NK-92 treated with Interleukin-12 subunit alpha and Interleukin-12 subunit beta, amount 100 ng/mL, for 24 hours (cell line): ENCODE data around the gene CLPX.
"Not testable (repeated sequence)": the region's sequence is repeated elsewhere in the genome, so short reads cannot be mapped to it uniquely, and the experiment has no call there.

ENCODE experiments used
- DNase-seq: peaks from one replicate; lab custom pipeline; 2025; lab: John Stamatoyannopoulos, UW

The CLPX gene

DNA sequence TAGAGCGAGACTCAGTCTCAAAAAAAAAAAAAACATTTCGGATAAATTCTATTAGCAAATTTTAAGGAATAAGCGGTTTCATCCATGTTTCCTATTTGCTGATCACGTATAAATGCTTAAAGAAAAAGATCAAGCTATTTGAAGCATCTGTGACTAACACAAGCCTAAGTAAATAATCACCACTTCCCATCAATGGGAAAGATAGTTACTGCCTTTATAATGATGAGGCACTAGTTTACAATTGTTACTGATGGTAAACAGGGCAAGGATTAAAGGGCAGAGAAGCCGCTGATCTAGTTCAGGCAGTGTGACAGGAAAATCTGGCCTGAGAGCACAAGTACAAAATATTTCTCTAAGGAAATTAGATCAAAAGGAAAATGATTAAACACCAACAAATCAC lies 13.7 kb downstream of the CLPX start:
- DNase-seq, result no peak

GRCh38 chr15:65165875-65166274 lies 19.3 kb downstream of the CLPX start:
- DNase-seq, result no peak

DNA sequence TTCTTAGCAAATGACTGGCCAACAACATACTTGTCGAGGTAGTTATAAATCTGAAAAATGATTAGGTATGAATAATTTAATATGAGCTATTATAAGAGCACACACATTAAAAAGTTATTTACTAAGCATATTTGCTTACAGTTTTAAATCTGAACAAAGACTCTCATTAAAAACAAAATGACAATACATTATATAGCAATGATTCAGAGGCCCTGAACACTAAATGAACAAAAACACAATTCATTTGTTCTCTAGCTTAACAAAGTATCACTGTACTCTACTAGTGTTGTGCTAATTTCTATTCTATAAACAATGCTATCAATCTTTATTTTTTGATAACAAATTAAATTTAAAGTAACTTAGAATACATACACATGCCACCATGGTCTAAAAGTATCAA lies 21.0 kb downstream of the CLPX start:
- DNase-seq, result no peak

GRCh38 chr15:65163041-65163440 lies 22.1 kb downstream of the CLPX start:
- no peak for DNase-seq

DNA sequence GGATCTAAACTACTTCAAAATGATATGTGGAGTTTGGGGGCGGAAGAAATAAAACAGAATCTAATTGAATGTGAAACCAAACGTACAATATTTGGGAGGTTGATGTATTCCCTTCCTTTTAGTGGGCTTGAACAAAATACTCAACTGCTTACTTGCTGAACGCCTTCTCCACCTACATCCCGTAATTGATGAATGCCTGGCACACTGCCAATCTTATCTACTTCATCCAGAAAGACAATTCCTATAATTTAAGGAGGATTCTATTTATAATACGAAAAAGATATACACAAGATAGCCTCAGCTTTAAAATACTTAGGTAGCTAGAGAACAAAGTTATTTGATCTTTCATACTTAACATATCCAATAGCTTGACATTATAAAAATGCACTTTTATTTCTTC lies 28.4 kb downstream of the CLPX start:
- DNase-seq, result no peak

DNA sequence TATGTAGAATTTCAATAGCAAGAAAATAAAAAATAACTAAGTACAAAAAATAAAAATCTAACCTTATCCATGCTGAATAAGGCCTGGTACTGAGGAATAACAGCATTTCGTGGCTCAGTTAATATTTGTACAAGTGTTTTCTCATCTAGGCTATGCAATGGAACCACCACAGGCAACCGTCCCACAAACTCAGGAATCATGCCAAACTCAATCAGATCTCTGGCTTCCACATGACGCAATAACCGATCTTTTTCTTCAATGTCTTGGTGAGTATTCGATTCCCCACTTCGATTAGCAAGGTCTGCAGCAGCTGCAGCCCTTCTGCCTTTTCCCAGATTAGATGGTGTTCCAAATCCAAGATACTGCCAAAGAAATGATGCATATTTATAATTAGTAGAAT lies 30.4 kb downstream of the CLPX start:
- no peak for DNase-seq

DNA sequence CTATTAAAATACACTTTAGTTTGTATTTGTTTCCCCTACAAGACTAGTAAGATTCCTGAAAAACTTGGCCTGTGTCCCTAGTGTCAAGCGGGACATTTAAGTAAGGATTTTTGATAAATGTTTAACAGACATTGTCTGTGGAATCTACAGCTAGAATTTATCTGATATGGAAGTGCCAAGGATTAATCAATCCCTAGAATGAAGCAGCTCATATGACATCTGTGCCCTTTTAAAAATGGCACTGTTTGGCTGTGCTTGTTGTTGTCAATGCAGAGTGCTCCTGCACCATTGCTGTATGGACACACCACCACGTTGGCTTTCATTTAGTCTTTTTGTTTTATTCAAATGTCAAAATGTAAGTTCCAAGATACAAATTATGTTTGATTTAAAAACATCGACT lies 37.2 kb downstream of the CLPX start:
- no peak for DNase-seq

- no peak for DNase-seq
These were observed 38.7 kb downstream of the CLPX start for GRCh38 chr15:65146438-65146837.

GRCh38 chr15:65138631-65139030 lies 46.5 kb downstream of the CLPX start:
- DNase-seq, result not testable (repeated sequence)

DNA sequence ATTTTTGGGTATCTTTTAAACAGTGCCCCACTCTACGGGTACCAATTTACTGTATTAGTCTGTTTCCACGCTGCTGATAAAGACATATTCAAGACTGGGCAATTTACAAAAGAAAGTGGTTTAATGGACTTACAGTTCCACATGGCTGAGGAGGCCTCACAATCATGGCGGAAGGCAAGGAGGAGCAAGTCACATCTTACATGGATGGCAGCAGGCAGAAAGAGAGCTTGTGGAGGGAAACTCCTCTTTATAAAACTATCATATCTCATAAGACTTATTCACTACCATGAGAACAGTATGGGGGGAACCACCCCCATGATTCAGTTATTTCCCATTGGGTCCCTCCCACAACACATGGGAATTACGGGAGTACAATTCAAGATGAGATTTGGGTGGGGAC lies 47.2 kb downstream of the CLPX start:
- not testable (repeated sequence) for DNase-seq

- not testable (repeated sequence) for DNase-seq
These were observed 48.1 kb downstream of the CLPX start for GRCh38 chr15:65137089-65137488.

DNA sequence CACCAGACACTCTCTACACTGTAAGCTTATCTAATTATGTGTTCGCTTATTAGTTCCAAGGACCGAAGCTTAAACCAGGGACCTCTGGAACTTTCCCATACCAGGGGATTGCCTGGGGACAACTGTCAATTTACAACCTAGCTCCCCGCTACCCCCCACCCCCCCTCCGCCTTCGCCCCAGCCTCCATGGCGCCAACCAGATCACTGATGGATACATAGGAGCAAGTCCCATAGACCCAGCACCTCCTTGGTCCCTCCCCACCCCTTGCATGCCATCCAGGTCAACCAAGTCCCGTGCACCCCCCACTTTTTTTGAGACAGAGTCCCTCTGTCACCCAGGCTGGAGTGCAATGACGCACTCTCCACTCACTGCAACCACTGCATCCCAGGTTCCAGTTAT lies 50.6 kb downstream of the CLPX start:
- no peak for DNase-seq

DNA sequence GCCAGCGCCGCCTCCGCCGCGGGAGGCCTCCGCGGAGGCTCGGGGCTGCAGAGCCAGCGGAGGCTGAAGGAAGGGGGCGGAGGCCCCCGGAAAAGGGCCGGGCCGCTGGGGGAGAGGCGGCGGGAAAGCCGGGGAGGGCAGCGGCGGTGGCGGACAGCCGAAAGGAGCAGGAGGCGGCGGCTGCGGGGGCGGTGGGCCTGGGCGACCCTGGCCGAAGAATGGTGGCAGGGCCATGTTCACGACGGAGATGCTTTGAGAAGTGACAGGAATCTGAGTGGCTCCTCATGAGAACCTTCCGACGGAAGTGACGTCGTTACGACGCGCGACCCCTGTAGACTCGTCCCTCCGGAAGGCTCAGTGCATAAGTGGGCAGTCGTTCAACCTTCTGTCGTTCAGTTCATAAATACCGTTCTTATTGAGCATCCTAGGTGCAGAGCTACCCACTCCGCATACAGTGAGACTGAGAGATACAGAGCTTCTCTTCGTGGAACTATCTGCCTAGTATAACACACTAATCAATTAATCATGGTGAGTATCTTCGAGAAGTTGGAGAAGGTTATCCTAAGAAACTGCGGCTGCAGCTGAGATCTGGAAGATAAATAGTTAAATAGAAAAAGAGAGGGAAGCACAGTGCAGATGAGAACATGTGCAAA lies 51.5 kb downstream of the CLPX start, which contains the start of gene PDCD7:
PDCD7 (minus strand) TSS at position 261 of the 653 bp plus-strand sequence; CDS start at position 234, 27 bp downstream.
- DNase-seq, result peak; percentile 77

DNA sequence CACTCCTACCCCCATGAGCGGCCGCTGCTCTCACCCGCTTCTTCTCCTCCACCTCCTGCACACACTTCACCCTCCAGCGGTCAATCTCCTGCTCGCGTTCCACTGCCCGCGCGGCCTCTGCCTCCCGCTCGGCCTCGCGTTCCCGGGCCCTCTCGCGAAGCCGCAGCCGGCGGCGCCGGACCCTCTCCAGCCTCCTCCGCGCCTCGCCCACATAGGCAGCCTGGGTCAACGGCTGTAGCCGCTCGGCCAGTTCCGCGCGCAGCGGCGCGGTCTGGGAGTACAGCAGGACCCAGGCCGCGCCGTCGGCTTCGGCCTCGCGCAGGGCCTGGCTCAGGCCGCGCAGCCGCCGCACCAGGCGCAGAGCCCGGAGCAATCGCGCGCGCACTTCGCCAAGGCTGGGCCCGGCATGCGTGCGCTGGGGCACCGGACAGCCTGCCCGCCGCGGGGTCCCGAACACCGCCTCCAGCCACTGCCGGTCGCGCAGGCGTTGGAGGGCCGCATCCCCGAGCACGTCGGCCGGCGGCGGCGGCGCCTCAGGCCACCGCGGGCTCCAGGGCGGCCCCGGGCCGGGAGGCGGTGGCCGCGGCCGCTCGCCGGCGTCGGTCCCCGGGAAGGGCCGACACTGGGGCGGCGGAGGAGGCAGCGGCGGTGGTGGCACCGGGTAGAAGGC lies 52.1 kb downstream of the CLPX start:
- peak; percentile 34 for DNase-seq

DNA sequence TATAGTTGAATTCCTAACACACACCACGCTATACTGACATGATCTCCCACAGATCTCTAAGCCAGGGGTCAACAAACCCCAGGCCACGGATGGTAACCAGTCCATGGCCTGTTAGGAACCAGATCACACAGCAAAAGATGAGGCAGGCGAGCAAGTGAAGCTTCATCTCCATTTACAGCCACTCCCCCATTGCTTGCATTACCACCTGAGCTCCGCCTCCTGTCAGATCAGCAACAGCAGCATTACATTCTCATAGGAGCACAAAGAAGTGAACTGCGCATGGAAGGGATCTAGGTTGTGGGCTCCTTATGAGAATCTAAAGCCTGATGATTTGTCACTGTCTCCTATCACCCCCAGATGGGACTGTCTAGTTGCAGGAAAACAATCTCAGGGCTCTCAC lies 54.2 kb downstream of the CLPX start:
- DNase-seq, result no peak

DNA sequence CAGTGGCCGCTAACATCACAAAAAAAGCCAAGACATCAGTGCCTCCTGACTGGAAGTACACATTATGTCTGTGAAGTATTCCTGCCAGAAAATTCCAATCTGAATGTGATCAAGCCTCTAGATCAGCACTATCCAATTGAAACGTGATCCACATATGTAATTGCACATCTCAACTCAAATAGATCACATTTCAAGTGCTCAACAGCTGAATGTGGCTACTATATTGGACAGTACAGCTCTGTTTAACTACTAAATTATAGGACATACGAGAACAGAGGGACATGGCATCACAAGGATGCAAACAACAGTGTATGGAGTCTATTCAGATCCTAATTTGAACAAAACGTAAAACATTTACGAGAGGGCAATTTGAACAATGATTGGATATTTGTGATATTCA lies 69.6 kb downstream of the CLPX start:
- no peak for DNase-seq

DNA sequence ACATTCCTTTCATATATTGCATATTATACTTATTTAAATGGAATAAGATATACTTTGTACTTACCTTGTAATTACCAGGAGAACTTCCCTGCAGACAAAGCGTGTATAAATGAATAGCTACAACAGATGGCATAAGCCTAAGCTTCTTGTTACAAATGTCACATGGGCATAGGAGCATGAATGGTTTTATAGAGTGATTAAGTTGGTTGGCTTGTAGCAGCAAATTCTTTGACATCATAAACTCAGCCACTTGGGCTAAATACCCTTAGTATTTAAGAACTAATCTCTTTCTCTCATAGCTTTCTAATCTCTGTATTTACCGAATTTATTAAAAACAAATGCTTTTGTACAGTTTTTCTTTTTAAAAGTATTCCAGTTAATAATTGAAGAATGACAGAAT lies 70.1 kb downstream of the CLPX start, which contains the start of gene UBAP1L:
UBAP1L (minus strand) TSS at position 115 of the 400 bp plus-strand sequence. CDS start 8,985 bp downstream, outside the sequence.
- DNase-seq, result no peak

- no peak for DNase-seq
These were observed 74.4 kb downstream of the CLPX start for GRCh38 chr15:65110676-65111292.

GRCh38 chr15:65106011-65106590 lies 79.0 kb downstream of the CLPX start:
- DNase-seq, result no peak

DNA sequence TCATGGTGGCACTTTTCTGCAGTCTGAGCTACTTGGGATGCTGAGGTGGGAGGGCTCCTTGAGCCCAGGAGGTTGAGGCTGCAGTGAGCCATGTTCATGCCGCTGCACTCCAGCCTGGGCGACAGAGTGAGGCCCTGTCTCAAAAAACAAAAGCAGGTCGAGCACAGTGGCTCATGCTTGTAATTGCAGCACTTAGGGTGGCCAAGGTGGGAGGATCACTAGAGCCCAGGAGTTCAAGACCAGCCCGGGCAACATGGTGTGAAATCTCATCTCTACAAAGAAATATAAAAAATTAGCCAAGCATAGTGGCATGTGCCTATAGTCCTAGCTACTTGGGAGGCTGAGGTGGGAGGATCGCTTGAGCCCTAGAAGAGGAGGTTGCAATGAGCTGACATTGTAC lies 80.1 kb downstream of the CLPX start:
- DNase-seq, result no peak

- DNase-seq, result no peak
These were observed 82.2 kb downstream of the CLPX start for GRCh38 chr15:65102912-65103311.

DNA sequence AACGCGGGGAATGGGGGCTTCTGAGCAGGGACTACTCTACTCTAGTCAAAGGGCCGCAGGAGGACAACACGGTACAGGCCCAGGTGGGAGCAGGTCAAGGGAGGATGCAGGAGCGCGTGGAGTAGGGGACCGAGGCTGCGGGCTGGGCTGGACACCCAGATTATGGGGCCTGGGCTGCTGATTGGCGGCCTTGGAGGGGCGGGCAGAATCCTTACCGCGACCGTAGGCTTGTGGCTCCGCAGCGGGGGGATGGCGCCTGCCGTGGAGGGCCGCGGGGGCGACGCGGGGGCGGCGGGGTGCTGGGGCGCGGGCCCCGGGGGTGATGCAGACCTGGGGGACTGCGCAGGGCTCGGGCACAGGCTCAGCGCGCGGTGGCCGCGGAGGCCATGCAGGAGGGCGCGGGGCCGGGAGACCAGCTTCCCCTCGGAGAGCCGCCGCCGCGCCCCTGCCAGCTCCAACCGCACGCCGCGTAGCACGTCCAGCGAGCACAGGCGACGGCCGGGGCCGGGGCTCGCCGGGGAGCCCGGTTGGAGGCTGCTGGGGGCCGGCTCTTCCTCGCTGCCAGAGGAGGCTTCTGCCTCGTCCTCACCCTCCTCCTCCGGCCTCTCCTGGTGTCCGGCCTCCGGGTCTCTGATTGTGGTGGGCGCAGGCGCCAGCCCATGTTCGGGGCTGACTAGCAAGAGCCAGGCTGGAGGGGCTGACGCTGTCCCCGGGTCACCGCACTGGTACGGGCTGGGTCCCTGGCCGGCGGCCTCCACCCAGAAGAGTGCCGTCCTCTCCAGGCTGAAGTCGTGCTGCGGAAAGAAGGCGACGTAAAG lies 83.0 kb downstream of the CLPX start:
- no peak for DNase-seq
